ENCODE measurements around the gene HEPHL1. TPM values are rescaled to one million over a fixed set of nuclear protein-coding genes. Genes with fewer than 3 reads are reported as not detected.

Gene HEPHL1
- total and polyA plus RNA-seq, 2 donors (not counting 1 experiment from before 2014, with no cell fraction given): not detected

DNA sequence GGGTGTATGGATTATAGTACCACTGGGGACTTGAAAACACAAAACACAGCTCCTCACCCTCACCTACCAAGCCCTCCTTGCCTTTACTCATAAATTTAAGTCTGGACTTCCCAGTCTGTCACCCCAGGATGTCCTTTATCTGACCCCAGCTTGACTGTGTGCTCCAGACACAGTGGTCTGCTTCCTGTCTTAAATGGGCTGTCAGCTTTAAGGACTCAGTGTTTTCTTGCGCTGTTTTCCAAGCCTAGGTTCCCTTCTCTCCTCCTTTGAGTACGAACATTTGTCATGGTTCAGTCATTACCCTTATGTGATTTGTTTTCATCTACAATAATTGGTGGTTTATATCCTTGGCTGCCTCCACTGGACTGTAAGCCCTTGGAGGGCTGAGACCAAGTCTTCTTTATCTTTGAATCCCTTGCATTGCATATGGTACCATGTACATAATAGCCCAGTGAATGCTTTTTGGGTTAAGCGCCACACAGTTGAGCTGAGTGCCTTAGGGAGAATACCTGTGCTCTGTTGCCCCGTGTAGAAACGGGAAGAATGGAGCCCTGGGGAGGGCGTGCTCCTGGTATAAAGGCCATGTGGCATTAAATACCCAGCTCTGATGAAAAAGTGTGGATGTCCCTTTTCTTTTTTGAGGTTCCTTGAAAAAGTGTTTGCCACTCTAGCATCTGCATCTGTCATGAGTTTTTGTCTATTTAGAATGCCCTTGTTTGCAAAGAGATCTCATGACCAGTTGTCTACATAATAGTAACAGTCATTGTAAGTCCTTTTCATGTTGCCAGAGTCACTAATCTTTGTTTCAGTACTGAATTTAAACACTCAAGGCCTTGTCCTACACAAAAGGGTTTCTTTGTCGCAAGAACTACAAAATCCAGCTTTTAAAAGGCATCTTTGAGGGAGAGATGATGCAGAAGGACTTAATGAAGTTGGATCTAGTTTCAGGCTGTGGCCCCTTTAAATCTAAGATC, 121.4 kb downstream of the HEPHL1 start:
- POLR2A ChIA-PET: no interaction called here
- no peaks in the 10 kb centered on the region for H3K9me3 ChIP-seq (ENCODE audit: control extremely low read depth in 1 of 3, control insufficient read depth in 2 of 3, insufficient read depth in 1 of 3, low read length in 2 of 3)

DNA sequence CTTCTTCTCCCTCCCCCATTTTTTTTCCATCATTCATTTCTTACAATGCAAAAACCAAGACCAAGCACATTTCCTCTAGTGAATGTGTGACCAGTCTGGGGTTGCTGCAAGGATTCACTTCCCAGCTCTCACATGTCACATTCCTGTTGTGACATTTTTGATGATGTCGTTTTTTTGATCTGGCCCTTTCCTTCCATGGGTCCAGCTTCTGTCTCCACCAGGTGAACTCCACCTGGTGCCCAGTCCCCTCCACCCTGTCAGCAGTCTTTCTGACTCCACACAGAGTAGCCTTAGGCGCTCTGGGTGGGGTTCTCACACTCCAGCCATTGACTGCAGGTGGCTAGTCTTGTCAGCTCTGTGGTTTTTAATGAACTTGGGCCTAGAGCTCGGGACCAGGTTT, 123.1 kb downstream of the HEPHL1 start:
- H3K9ac ChIP-seq (ENCODE audit: low read length): no peak overlapping the region
- no peak for ATAC-seq (ENCODE audit: low read depth)
- no peaks in the 10 kb centered on the region for H3K9me3 Mint-ChIP-seq (ENCODE audit: insufficient read depth)
- H3K4me2 ChIP-seq (replicated peaks; ENCODE audit: low read depth, low read length, poor library complexity, severe bottlenecking): no peak overlapping the region
- H3K36me3 ChIP-seq (replicated peaks in 1 of 2; ENCODE audit: control extremely low read depth in 1 of 2, control insufficient read depth in 1 of 2, extremely low read depth in 1 of 2, insufficient read depth in 2 of 2, low read length in 1 of 2): no peaks in the 10 kb centered on the region
- H3K4me3 Mint-ChIP-seq: no peak overlapping the region
- intact Hi-C loops (cut with micrococcal nuclease): no loop called here
- DNase-seq: no peak
- no peak overlapping the region for H3K4me3 ChIP-seq (ENCODE audit: control extremely low read depth in 1 of 5, extremely low read depth in 1 of 5, insufficient read depth in 1 of 5, low read depth in 2 of 5, low read length in 4 of 5)
- H3K4me1 ChIP-seq (ENCODE audit: control insufficient read depth in 2 of 2, insufficient read depth in 2 of 2, low read length in 2 of 2): peaks cover 9 to 15% of the 10 kb centered on the region in 2 donors
- TF ChIP-seq EZH2 (IDR thresholded peaks at IDR 0.05; ENCODE audit: borderline replicate concordance, insufficient read depth, low read depth, low read length, poor library complexity, severe bottlenecking): no peak
- TF ChIP-seq, protein P1, sequence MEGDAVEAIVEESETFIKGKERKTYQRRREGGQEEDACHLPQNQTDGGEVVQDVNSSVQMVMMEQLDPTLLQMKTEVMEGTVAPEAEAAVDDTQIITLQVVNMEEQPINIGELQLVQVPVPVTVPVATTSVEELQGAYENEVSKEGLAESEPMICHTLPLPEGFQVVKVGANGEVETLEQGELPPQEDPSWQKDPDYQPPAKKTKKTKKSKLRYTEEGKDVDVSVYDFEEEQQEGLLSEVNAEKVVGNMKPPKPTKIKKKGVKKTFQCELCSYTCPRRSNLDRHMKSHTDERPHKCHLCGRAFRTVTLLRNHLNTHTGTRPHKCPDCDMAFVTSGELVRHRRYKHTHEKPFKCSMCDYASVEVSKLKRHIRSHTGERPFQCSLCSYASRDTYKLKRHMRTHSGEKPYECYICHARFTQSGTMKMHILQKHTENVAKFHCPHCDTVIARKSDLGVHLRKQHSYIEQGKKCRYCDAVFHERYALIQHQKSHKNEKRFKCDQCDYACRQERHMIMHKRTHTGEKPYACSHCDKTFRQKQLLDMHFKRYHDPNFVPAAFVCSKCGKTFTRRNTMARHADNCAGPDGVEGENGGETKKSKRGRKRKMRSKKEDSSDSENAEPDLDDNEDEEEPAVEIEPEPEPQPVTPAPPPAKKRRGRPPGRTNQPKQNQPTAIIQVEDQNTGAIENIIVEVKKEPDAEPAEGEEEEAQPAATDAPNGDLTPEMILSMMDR (IDR thresholded peaks at IDR 0.05): no peak
- H3K27me3 Mint-ChIP-seq: no peaks in the 10 kb centered on the region
- H3K79me2 ChIP-seq (ENCODE audit: control insufficient read depth, insufficient read depth, low read length): peaks cover 91% of the 10 kb centered on the region
- no peak overlapping the region for H2AFZ ChIP-seq (ENCODE audit: insufficient read depth, low read depth, low read length, poor library complexity, severe bottlenecking)
- no peak overlapping the region for H3K27ac Mint-ChIP-seq
- no peaks in the 10 kb centered on the region for H3K27me3 ChIP-seq (replicated peaks in 1 of 4; ENCODE audit: control extremely low read depth in 1 of 4, control insufficient read depth in 3 of 4, insufficient read depth in 4 of 4, low read length in 3 of 4)
- ChIA-PET POLR2A (no interaction called here), CTCF (no interaction called here)
- no CpG with 5 or more reads among the region's 3 CpGs for WGBS (ENCODE audit: insufficient coverage)
- no peaks in the 10 kb centered on the region for H3K9me3 ChIP-seq (ENCODE audit: control extremely low read depth in 1 of 3, control insufficient read depth in 2 of 3, insufficient read depth in 1 of 3, low read length in 2 of 3)
- no peak overlapping the region for H3K27ac ChIP-seq (ENCODE audit: low read length in 2 of 2)
- H3K4me1 Mint-ChIP-seq: peaks cover 75% of the 10 kb centered on the region
- peaks cover 51% of the 10 kb centered on the region for H4K20me1 ChIP-seq (ENCODE audit: control insufficient read depth, insufficient read depth, low read length, poor library complexity, severe bottlenecking)

More for the DNA sequence above, 121.4 kb downstream of the HEPHL1 start:
- Histone ChIP-seq H3K27me3 (replicated peaks in 1 of 4; ENCODE audit: control extremely low read depth in 1 of 4, control insufficient read depth in 3 of 4, insufficient read depth in 4 of 4, low read length in 3 of 4) (no peaks in the 10 kb centered on the region), H3K4me3 (ENCODE audit: control extremely low read depth in 1 of 5, extremely low read depth in 1 of 5, insufficient read depth in 1 of 5, low read depth in 2 of 5, low read length in 4 of 5) (no peak overlapping the region), H3K9ac (ENCODE audit: low read length) (no peak overlapping the region), H3K4me1 (ENCODE audit: control insufficient read depth in 2 of 2, insufficient read depth in 2 of 2, low read length in 2 of 2) (peaks cover 9 to 13% of the 10 kb centered on the region in 2 donors), H3K79me2 (ENCODE audit: control insufficient read depth, insufficient read depth, low read length) (peaks cover 85% of the 10 kb centered on the region), H2AFZ (ENCODE audit: insufficient read depth, low read depth, low read length, poor library complexity, severe bottlenecking) (no peak overlapping the region), H3K36me3 (replicated peaks in 1 of 2; ENCODE audit: control extremely low read depth in 1 of 2, control insufficient read depth in 1 of 2, extremely low read depth in 1 of 2, insufficient read depth in 2 of 2, low read length in 1 of 2) (no peaks in the 10 kb centered on the region), H3K4me2 (replicated peaks; ENCODE audit: low read depth, low read length, poor library complexity, severe bottlenecking) (no peak overlapping the region), H4K20me1 (ENCODE audit: control insufficient read depth, insufficient read depth, low read length, poor library complexity, severe bottlenecking) (peaks cover 50% of the 10 kb centered on the region), H3K27ac (ENCODE audit: low read length in 2 of 2) (no peak overlapping the region)
- intact Hi-C loops (cut with micrococcal nuclease): no loop called here
- no peaks in the 10 kb centered on the region for H3K27me3 Mint-ChIP-seq
- 100% methylated on average over 4 of the region's 7 CpGs for WGBS (ENCODE audit: insufficient coverage)
- H3K4me1 Mint-ChIP-seq: peaks cover 71% of the 10 kb centered on the region
- H3K27ac Mint-ChIP-seq: no peak overlapping the region
- CTCF ChIA-PET: interaction anchor here (0.5 kb wide), 1 partner anchor 250 kb away, joined by 3 read pairs; no protein-coding TSS in a partner anchor
- no peak for TF ChIP-seq EZH2 (IDR thresholded peaks at IDR 0.05; ENCODE audit: borderline replicate concordance, insufficient read depth, low read depth, low read length, poor library complexity, severe bottlenecking)
- DNase-seq (no peak), ATAC-seq (ENCODE audit: low read depth) (no peak)
- no peaks in the 10 kb centered on the region for H3K9me3 Mint-ChIP-seq (ENCODE audit: insufficient read depth)
- H3K4me3 Mint-ChIP-seq: no peak overlapping the region

Data from B cell (primary cell).